Endodermal cell (in vitro differentiated cells): ENCODE results near the gene GPR89B. TPM values are rescaled to one million over a fixed set of nuclear protein-coding genes. Genes with fewer than 3 reads are reported as not detected.
A peak's percentile ranks its signal among the peaks of the same experiment; 100 is the strongest.

ENCODE experiments used
- DNase-seq: peaks from one replicate; pipeline ENCODE4 v3.0.0-alpha.2; 2017
- H3K27ac ChIP-seq: 2 replicates; pipeline ENCODE4 v1.5.1; 2013; ENCODE audit warnings: mild to moderate bottlenecking, low read depth, low read length, moderate library complexity
- H3K27me3 ChIP-seq: 2 replicates; pipeline ENCODE4 v1.6.1; 2013; ENCODE audit warnings: mild to moderate bottlenecking, low read length, moderate library complexity; ENCODE audit not compliant: insufficient read depth, control insufficient read depth, poor library complexity, severe bottlenecking
- H3K36me3 ChIP-seq: 2 replicates; pipeline ENCODE4 v1.7.0; 2013; ENCODE audit warnings: mild to moderate bottlenecking, low read length, moderate library complexity; ENCODE audit not compliant: control insufficient read depth, insufficient read depth
- H3K4me1 ChIP-seq: one replicate; pipeline ENCODE4 v1.7.0; 2013; ENCODE audit warnings: low read length; ENCODE audit not compliant: control insufficient read depth, insufficient read depth
- H3K4me3 ChIP-seq: 2 replicates; pipeline ENCODE4 v1.5.1; 2013; ENCODE audit warnings: mild to moderate bottlenecking, low read length, moderate library complexity
- H3K9ac ChIP-seq: 2 replicates; pipeline ENCODE4 v1.6.1; 2013; ENCODE audit warnings: mild to moderate bottlenecking, low read length, moderate library complexity; ENCODE audit not compliant: poor library complexity, severe bottlenecking; ENCODE audit errors: extremely low read depth
- H3K9me3 ChIP-seq: 2 replicates; pipeline ENCODE4 v1.6.1; 2013; ENCODE audit warnings: mild to moderate bottlenecking, low read length, moderate library complexity; ENCODE audit not compliant: control insufficient read depth
- H3K27ac Mint-ChIP-seq: 2 replicates; pipeline ENCODE4 v1.8.0; 2020; ENCODE audit warnings: mixed read lengths
- H3K27me3 Mint-ChIP-seq: 2 replicates; pipeline ENCODE4 v1.8.0; 2021; ENCODE audit warnings: mild to moderate bottlenecking, mixed read lengths; ENCODE audit not compliant: insufficient read depth
- H3K36me3 Mint-ChIP-seq: 2 replicates; pipeline ENCODE4 v1.8.0; 2020; ENCODE audit warnings: low read depth, mixed read lengths
- H3K4me1 Mint-ChIP-seq: 2 replicates; pipeline ENCODE4 v1.8.0; 2020; ENCODE audit warnings: mixed read lengths
- H3K4me3 Mint-ChIP-seq: 2 replicates; pipeline ENCODE4 v1.8.0; 2020; ENCODE audit warnings: mild to moderate bottlenecking, moderate library complexity, mixed read lengths
- H3K9me3 Mint-ChIP-seq: 2 replicates; pipeline ENCODE4 v1.8.0; 2020; ENCODE audit warnings: mild to moderate bottlenecking, mixed read lengths
- WGBS, 2 experiments: methylation state at CpG; one replicate each; pipeline versions ENCODE4 v1.1.5 to v1.1.7; 2013; ENCODE audit warnings: missing lambda C conversion rate in 2 of 2, mixed read lengths in 1 of 2; ENCODE audit not compliant: insufficient coverage in 1 of 2, insufficient read length in 1 of 2; 5-methylcytosine and 5-hydroxymethylcytosine counted together
- total RNA-seq, 2 donors: library from RNA; stranded (reverse); fragmentation: NEBNext Ultra II Directional in 1 of 2; extraction: Animal tissue kit (Norgen Biotek cat#: 25700) in 1 of 2; gene quantifications; 2 replicates in 1 of 2; 3 replicates in 1 of 2; pipeline ENCODE4 v1.2.1, GENCODE V29; 2021
- TF ChIP-seq, protein P1 (sequence below): fragments of 200-600 bp; sonication (generic); conservative IDR thresholded peaks from 2 replicates; pipeline ENCODE4 v1.5.0; 2021; ENCODE audit warnings: antibody characterized with exemption, mild to moderate bottlenecking

The GPR89B gene
- total RNA-seq, 2 donors from 2014 or later: 22.7 to 26.6 TPM

DNA sequence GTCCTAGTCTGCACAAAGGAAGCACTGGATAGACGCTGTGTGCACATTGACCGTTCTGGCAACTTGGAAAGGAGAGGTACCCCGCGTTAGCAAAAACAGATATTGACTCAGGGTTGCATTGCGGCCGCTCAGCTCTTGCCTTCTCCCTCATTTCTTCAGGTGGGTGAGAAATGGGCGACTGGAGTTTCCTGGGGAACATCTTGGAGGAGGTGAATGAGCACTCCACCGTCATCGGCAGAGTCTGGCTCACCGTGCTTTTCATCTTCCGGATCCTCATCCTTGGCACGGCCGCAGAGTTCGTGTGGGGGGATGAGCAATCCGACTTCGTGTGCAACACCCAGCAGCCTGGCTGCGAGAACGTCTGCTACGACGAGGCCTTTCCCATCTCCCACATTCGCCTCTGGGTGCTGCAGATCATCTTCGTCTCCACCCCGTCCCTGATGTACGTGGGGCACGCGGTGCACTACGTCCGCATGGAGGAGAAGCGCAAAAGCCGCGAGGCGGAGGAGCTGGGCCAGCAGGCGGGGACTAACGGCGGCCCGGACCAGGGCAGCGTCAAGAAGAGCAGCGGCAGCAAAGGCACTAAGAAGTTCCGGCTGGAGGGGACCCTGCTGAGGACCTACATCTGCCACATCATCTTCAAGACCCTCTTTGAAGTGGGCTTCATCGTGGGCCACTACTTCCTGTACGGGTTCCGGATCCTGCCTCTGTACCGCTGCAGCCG, 20.3 kb upstream of the GPR89B start:
- TF ChIP-seq, protein P1, sequence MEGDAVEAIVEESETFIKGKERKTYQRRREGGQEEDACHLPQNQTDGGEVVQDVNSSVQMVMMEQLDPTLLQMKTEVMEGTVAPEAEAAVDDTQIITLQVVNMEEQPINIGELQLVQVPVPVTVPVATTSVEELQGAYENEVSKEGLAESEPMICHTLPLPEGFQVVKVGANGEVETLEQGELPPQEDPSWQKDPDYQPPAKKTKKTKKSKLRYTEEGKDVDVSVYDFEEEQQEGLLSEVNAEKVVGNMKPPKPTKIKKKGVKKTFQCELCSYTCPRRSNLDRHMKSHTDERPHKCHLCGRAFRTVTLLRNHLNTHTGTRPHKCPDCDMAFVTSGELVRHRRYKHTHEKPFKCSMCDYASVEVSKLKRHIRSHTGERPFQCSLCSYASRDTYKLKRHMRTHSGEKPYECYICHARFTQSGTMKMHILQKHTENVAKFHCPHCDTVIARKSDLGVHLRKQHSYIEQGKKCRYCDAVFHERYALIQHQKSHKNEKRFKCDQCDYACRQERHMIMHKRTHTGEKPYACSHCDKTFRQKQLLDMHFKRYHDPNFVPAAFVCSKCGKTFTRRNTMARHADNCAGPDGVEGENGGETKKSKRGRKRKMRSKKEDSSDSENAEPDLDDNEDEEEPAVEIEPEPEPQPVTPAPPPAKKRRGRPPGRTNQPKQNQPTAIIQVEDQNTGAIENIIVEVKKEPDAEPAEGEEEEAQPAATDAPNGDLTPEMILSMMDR: no peak
- H3K9me3 ChIP-seq: no peaks in the 10 kb centered on the region
- H3K36me3 Mint-ChIP-seq: no peaks in the 10 kb centered on the region
- H3K27me3 ChIP-seq: no peaks in the 10 kb centered on the region
- H3K4me3 ChIP-seq: no peak overlapping the region
- 96 to 97% methylated on average over 31 to 44 of the region's 44 CpGs for WGBS, 2 experiments
- no peaks in the 10 kb centered on the region for H3K9me3 Mint-ChIP-seq
- H3K9ac ChIP-seq: no peak overlapping the region
- DNase-seq: no peak
- H3K4me3 Mint-ChIP-seq: no peak overlapping the region
- H3K27ac ChIP-seq: no peak overlapping the region
- H3K27ac Mint-ChIP-seq: no peak overlapping the region
- peaks cover 12% of the 10 kb centered on the region for H3K27me3 Mint-ChIP-seq
- H3K4me1 Mint-ChIP-seq: no peaks in the 10 kb centered on the region
- no peaks in the 10 kb centered on the region for H3K36me3 ChIP-seq
- no peaks in the 10 kb centered on the region for H3K4me1 ChIP-seq

DNA sequence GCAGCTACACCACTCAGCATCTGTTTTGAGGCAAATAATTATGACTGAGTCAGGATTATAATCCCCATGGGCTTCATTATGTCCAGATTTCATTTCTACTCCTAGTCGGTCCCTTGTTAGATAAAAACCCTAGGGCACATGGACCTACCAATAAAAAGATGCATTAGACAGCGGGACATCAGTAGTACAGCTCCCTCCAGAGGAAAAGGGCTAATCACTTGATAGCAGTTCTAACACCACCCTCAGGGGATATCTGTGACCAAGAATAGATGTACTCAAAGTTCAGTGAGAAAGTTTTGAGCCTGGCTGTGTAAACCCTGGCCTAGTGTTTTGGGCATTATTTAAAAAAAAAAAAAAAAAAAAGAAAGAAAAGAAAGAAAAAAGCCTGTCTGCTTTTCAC, 15.7 kb upstream of the GPR89B start:
- no peak for DNase-seq
- no peaks in the 10 kb centered on the region for H3K36me3 ChIP-seq
- H3K27me3 Mint-ChIP-seq: peaks cover 14% of the 10 kb centered on the region
- no peak overlapping the region for H3K27ac ChIP-seq
- H3K27me3 ChIP-seq: no peaks in the 10 kb centered on the region
- WGBS, 2 experiments: 86 to 91% methylated on average over 2 of the region's 2 CpGs
- H3K9me3 ChIP-seq: no peaks in the 10 kb centered on the region
- H3K27ac Mint-ChIP-seq: no peak overlapping the region
- no peaks in the 10 kb centered on the region for H3K36me3 Mint-ChIP-seq
- no peaks in the 10 kb centered on the region for H3K4me1 ChIP-seq
- H3K9me3 Mint-ChIP-seq: no peaks in the 10 kb centered on the region
- no peak overlapping the region for H3K4me3 Mint-ChIP-seq
- H3K4me3 ChIP-seq: no peak overlapping the region
- peaks cover 6% of the 10 kb centered on the region for H3K4me1 Mint-ChIP-seq
- TF ChIP-seq, protein P1: peak; percentile 11
- no peak overlapping the region for H3K9ac ChIP-seq

DNA sequence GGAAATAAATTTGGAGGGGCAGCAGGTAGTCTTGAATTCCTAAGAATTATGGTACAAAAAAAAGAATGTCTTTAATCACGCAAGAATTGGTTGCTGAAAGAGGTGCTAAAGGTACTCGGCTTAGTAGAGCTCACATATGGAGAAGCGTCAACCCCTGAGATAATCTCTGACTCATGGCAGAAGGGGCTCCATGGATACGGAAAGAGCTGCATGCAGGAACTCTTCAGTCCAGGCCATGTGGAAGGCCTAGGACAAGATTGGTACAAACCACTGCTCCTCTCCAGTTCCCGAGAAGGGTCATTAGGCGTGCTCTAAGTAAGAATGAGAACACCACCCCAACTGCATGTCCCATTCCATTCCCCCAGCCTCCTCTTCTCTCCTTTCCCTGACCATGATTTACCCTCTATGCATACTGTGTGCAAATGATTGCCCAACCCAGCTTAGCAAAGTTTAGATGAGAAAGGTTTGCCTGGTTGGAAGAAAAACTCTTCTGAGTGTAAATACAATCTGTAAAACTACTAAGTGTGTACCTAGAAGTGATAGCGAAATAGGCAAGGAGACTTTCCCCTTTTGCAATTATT, 14.8 kb upstream of the GPR89B start:
- H3K9ac ChIP-seq: no peak overlapping the region
- no peaks in the 10 kb centered on the region for H3K36me3 Mint-ChIP-seq
- H3K9me3 ChIP-seq: no peaks in the 10 kb centered on the region
- 86 to 91% methylated on average over 4 to 7 of the region's 7 CpGs for WGBS, 2 experiments
- peaks cover 6% of the 10 kb centered on the region for H3K4me1 Mint-ChIP-seq
- H3K27me3 ChIP-seq: no peaks in the 10 kb centered on the region
- no peak overlapping the region for H3K27ac Mint-ChIP-seq
- no peak overlapping the region for H3K4me3 Mint-ChIP-seq
- no peaks in the 10 kb centered on the region for H3K9me3 Mint-ChIP-seq
- H3K4me3 ChIP-seq: no peak overlapping the region
- no peaks in the 10 kb centered on the region for H3K4me1 ChIP-seq
- DNase-seq: no peak
- no peaks in the 10 kb centered on the region for H3K36me3 ChIP-seq
- no peak overlapping the region for H3K27ac ChIP-seq
- TF ChIP-seq, protein P1: no peak
- H3K27me3 Mint-ChIP-seq: peaks cover 12% of the 10 kb centered on the region
